ENCODE measurements around the gene HTR3C. TPM values are rescaled to one million over a fixed set of nuclear protein-coding genes. Genes with fewer than 3 reads are reported as not detected.

Gene HTR3C
- total RNA-seq, 1 donor from 2014 or later = not detected

DNA sequence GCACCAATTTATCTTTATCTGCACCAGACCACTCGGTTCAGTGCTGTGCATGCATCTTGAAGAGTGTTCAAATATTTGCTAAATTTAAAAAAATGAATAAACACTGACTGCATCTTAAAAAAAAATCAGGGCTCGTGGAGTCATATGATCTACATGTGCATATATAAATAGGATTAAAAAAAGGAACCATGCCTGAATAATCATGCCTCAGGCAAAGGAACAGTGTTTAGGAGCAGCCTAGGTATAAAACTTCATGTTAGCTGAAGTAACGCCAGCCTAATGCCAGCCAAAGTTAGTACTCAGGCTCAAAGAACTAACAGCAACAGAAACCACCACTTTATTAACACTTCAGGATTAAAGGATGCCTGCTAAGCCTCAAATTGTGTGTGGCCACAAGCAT is 44.7 kb upstream of the HTR3C start:
- Mint-ChIP-seq H3K9me3 (ENCODE audit: unreplicated experiment) (no peaks in the 10 kb centered on the region), H3K4me1 (ENCODE audit: unreplicated experiment) (peaks cover 9% of the 10 kb centered on the region), H3K27me3 (ENCODE audit: unreplicated experiment) (no peaks in the 10 kb centered on the region), H3K27ac (ENCODE audit: unreplicated experiment) (no peak overlapping the region), H3K36me3 (ENCODE audit: unreplicated experiment) (peaks cover 33% of the 10 kb centered on the region), H3K4me3 (ENCODE audit: unreplicated experiment) (no peak overlapping the region)
- DNase-seq (ENCODE audit: extremely low spot score, unreplicated experiment) = no peak
- TF ChIP-seq, protein P1, sequence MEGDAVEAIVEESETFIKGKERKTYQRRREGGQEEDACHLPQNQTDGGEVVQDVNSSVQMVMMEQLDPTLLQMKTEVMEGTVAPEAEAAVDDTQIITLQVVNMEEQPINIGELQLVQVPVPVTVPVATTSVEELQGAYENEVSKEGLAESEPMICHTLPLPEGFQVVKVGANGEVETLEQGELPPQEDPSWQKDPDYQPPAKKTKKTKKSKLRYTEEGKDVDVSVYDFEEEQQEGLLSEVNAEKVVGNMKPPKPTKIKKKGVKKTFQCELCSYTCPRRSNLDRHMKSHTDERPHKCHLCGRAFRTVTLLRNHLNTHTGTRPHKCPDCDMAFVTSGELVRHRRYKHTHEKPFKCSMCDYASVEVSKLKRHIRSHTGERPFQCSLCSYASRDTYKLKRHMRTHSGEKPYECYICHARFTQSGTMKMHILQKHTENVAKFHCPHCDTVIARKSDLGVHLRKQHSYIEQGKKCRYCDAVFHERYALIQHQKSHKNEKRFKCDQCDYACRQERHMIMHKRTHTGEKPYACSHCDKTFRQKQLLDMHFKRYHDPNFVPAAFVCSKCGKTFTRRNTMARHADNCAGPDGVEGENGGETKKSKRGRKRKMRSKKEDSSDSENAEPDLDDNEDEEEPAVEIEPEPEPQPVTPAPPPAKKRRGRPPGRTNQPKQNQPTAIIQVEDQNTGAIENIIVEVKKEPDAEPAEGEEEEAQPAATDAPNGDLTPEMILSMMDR (IDR thresholded peaks at IDR 0.05) = no peak

DNA sequence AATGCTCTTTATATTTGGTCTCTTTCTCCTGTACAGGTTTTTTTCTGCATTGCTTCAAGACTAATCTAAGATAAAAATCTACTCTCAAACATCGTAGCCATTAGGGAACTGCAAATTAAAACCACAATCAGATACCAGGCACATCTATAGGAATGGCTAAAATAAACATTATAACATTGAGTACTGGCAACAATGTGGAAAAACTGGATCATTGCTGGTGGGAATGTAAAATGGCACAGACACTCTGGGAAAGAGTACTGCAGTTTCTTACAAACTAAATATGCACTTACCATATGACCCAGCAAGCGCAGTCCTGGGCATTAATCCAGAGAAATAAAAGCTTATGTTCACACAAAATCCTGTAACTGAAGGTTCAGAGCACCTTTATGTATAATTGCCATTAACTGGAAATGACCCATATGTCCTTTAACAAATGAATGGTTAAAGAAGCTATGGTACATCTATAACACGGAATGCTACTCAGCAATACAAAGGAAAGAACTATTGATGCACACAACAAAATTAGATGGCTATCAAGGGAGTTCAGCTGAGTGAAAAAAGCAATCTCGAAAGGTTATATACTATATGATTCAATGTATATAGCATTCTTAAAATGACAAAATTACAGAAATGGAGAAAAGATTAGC is 41.5 kb upstream of the HTR3C start:
- H3K27me3 Mint-ChIP-seq (ENCODE audit: unreplicated experiment) = no peaks in the 10 kb centered on the region
- H3K9me3 Mint-ChIP-seq (ENCODE audit: unreplicated experiment) = no peaks in the 10 kb centered on the region
- no peak overlapping the region for H3K4me3 Mint-ChIP-seq (ENCODE audit: unreplicated experiment)
- H3K27ac Mint-ChIP-seq (ENCODE audit: unreplicated experiment) = no peak overlapping the region
- TF ChIP-seq, protein P1 (IDR thresholded peaks at IDR 0.05) = no peak
- peaks cover 19% of the 10 kb centered on the region for H3K4me1 Mint-ChIP-seq (ENCODE audit: unreplicated experiment)
- peaks cover 27% of the 10 kb centered on the region for H3K36me3 Mint-ChIP-seq (ENCODE audit: unreplicated experiment)
- no peak for DNase-seq (ENCODE audit: extremely low spot score, unreplicated experiment)

DNA sequence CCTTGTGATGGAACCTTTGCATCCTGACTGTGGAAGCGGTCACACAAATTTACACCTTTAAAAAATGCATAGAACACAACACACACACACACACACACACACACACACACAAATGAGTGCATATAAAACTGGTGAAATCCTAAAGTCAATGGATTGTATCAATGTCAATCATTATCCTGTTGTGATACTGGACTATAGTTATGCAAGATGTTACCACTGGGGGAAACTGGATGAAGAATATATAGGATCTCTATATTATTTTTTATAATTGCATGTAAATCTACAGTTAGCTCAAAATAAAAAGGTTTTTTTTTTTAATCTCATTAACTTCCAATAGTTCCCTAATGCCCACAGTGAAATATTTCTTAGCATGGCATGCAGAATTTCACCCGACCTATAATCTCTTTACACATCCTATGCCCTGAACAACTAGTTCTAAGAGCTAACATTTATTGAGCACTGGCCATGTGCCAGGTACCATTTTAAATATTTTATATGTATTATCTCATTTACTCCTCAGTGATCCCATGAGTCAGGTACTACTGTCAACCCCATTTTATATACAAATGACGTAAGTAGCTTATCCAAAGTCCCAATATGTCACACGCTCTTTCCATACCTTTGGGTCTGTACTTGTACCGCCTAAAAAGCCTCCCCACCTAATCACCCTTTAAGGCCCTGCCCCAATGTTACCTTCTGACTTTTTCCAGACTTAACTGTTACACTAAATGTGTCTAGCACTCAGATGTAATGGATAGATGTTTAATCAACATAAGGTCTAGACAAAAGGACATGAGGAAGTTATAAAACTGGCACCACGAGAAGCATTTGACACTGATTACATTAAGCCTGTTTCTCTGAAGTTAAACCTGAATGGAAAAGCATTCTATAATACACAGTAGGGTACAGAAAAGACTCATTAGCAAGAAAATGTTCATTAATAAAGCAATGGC is 40.6 kb upstream of the HTR3C start:
- Mint-ChIP-seq H3K36me3 (ENCODE audit: unreplicated experiment) (peaks cover 22% of the 10 kb centered on the region), H3K4me3 (ENCODE audit: unreplicated experiment) (no peak overlapping the region), H3K27ac (ENCODE audit: unreplicated experiment) (no peak overlapping the region), H3K4me1 (ENCODE audit: unreplicated experiment) (peaks cover 23% of the 10 kb centered on the region), H3K9me3 (ENCODE audit: unreplicated experiment) (no peaks in the 10 kb centered on the region), H3K27me3 (ENCODE audit: unreplicated experiment) (no peaks in the 10 kb centered on the region)
- DNase-seq (ENCODE audit: extremely low spot score, unreplicated experiment) = no peak
- TF ChIP-seq, protein P1 (IDR thresholded peaks at IDR 0.05) = no peak

DNA sequence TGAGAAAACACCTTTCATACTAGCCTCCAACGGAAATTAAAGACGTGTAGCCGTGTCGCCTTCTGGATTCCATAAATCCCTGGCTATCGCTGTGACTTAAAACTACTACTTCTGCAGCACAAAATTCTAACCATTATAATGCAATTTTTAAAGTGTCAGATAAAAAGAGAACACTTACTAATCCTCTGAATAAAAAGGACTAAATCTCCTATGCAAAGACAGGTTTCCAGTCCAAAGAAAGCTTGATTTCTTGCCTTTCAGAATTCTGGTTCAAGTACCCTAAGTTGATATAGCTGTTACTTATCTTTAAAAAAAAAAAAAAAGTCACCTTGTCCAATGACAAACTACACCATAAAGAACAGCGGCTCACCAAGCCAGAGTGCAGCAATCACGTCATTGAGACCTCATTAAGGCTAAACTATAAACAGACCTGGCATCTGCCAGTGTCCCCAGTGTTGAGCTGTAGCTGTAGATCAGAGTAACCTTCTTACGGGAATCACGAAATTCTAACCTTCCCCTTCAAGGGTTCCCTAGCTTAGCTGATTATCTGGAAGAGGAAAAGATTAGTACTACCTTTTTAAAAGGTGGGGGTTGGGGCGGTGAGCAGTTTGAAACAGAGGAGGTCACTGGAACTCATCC is 37.3 kb upstream of the HTR3C start:
- Mint-ChIP-seq H3K27me3 (ENCODE audit: unreplicated experiment) (peaks cover 3% of the 10 kb centered on the region), H3K27ac (ENCODE audit: unreplicated experiment) (no peak overlapping the region), H3K36me3 (ENCODE audit: unreplicated experiment) (peaks cover 18% of the 10 kb centered on the region), H3K4me3 (ENCODE audit: unreplicated experiment) (no peak overlapping the region), H3K4me1 (ENCODE audit: unreplicated experiment) (peaks cover 29% of the 10 kb centered on the region), H3K9me3 (ENCODE audit: unreplicated experiment) (no peaks in the 10 kb centered on the region)
- DNase-seq (ENCODE audit: extremely low spot score, unreplicated experiment) = no peak
- TF ChIP-seq, protein P1 (IDR thresholded peaks at IDR 0.05) = no peak

DNA sequence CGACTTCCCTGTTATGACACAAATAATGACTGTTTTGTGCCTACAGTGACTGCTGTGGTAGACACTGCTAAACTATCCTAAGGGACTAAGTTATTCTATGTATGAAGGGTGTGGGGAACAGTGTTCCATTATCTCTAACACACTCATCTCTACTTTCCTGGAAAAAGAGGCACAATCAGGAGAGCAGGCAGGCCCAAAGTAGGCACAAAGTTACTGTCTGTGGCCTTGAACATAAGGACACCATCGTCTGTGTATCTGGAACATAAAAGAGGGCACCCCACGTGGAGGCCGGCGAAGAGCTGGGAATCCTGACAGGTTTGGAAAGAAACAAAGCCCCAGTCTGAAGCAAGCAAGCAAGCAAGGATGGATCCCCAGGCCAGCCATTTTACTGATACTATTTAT is 36.7 kb upstream of the HTR3C start:
- peak overlapping the region; percentile 35 for H3K4me3 Mint-ChIP-seq (ENCODE audit: unreplicated experiment)
- H3K27me3 Mint-ChIP-seq (ENCODE audit: unreplicated experiment) = peaks cover 7% of the 10 kb centered on the region
- TF ChIP-seq, protein P1 (IDR thresholded peaks at IDR 0.05) = no peak
- no peak overlapping the region for H3K27ac Mint-ChIP-seq (ENCODE audit: unreplicated experiment)
- DNase-seq (ENCODE audit: extremely low spot score, unreplicated experiment) = no peak
- H3K9me3 Mint-ChIP-seq (ENCODE audit: unreplicated experiment) = no peaks in the 10 kb centered on the region
- peaks cover 29% of the 10 kb centered on the region for H3K4me1 Mint-ChIP-seq (ENCODE audit: unreplicated experiment)
- H3K36me3 Mint-ChIP-seq (ENCODE audit: unreplicated experiment) = peaks cover 13% of the 10 kb centered on the region

Measured in osteocyte (in vitro differentiated cells).